ENCODE data around the gene ADAMTS17.

The ADAMTS17 gene

DNA sequence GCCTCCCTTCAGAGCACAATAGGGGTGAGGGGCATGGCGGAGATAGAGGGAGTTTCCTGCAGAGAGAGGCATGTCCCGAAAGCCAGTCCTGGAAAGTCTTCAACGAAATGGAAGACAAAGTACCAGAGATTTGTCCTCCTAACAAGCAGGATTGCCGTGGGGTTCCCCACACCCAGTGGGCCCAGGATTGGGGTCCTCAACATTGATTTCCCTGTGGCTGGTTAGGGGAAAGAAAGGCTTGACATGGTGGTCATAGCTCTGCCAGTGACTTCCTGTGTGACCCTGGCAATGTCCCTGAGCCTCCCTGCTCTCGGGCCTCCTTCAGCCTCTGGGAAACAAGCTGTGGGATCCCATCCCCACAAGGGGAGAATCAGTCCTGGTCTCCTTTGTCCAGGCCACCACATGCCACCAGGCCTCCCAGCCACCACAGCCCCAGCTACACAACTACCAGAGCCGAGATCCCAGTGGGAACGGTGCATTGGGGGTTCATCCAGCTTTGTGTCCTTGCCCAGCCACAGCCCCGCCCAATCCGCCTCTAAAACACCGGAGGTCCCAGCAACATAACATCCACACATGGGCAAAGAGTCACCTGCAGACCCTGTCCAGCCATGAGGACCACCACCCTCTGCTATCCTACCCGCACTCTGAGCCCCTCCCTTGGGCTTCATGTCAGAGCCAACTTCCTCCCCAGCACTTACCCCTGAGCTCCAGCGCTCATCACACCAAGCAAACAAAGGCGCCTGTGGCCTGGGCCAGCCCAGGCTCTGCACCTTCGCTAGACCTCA is 63.0 kb downstream of the ADAMTS17 start:
- no peak for DNase-seq (ENCODE audit: low read depth, low spot score)
- no peak overlapping the region for H3K27ac ChIP-seq

GRCh38 chr15:100277087-100277855 is 64.5 kb downstream of the ADAMTS17 start:
- DNase-seq (ENCODE audit: low read depth, low spot score), result no peak
- no peak overlapping the region for H3K27ac ChIP-seq

DNA sequence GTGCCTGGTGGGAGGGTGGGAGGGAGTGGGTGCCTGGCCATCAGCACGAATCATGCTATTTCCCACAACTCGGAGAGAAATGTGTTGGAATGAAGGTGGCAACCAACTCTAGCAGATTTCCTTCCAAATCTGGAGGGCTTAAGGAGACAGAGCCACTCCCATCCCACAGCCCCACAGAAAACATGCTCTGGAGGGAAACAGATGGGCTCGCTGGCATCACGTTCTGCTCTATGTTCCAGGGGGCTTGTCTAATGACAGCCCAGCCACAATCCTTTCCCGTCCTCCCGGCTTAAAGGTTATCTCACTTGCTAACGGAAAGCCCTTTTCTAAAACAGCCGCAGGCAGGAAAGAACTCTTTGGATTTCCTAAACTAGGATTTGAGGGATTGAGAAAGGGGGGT is 65.3 kb downstream of the ADAMTS17 start:
- no peak for DNase-seq (ENCODE audit: low read depth, low spot score)
- H3K27ac ChIP-seq, result no peak overlapping the region

- DNase-seq (ENCODE audit: low read depth, low spot score), result no peak
- H3K27ac ChIP-seq, result no peak overlapping the region
Observed at GRCh38 chr15:100275641-100276040, 66.1 kb downstream of the ADAMTS17 start.

DNA sequence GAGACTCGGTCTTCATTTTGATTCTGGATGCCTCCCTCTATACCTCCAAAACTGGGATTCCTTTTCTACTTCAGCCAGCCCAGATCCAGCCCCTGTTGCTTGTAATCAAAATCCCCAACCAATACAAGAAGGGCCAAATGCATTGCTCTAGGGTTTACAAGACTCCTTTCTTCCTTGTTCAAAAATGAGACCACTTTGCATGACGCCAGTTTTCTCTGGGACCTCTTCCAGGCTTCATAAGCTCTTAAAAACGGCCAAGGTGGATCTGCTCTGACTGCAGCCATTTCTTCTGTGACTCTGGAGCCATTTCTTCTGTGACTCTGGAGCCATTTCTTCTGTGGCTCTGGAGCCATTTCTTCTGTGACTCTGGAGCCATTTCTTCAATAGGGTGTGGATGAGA is 71.9 kb downstream of the ADAMTS17 start:
- DNase-seq (ENCODE audit: low read depth, low spot score), result no peak
- no peak overlapping the region for H3K27ac ChIP-seq

GRCh38 chr15:100266166-100266565 is 75.6 kb downstream of the ADAMTS17 start:
- no peak for DNase-seq (ENCODE audit: low read depth, low spot score)

GRCh38 chr15:100265641-100266035 is 76.1 kb downstream of the ADAMTS17 start:
- DNase-seq (ENCODE audit: low read depth, low spot score), result no peak
- no peak overlapping the region for H3K27ac ChIP-seq

More at GRCh38 chr15:100266166-100266565, 75.6 kb downstream of the ADAMTS17 start:
- no peak overlapping the region for H3K27ac ChIP-seq

- no peak overlapping the region for H3K27ac ChIP-seq
- no peak for DNase-seq (ENCODE audit: low read depth, low spot score)
Observed at GRCh38 chr15:100264994-100265640, 76.7 kb downstream of the ADAMTS17 start.

GRCh38 chr15:100263721-100264455 is 77.9 kb downstream of the ADAMTS17 start:
- no peak overlapping the region for H3K27ac ChIP-seq
- DNase-seq (ENCODE audit: low read depth, low spot score), result no peak

GRCh38 chr15:100263031-100263430 is 78.7 kb downstream of the ADAMTS17 start:
- no peak overlapping the region for H3K27ac ChIP-seq
- no peak for DNase-seq (ENCODE audit: low read depth, low spot score)

DNA sequence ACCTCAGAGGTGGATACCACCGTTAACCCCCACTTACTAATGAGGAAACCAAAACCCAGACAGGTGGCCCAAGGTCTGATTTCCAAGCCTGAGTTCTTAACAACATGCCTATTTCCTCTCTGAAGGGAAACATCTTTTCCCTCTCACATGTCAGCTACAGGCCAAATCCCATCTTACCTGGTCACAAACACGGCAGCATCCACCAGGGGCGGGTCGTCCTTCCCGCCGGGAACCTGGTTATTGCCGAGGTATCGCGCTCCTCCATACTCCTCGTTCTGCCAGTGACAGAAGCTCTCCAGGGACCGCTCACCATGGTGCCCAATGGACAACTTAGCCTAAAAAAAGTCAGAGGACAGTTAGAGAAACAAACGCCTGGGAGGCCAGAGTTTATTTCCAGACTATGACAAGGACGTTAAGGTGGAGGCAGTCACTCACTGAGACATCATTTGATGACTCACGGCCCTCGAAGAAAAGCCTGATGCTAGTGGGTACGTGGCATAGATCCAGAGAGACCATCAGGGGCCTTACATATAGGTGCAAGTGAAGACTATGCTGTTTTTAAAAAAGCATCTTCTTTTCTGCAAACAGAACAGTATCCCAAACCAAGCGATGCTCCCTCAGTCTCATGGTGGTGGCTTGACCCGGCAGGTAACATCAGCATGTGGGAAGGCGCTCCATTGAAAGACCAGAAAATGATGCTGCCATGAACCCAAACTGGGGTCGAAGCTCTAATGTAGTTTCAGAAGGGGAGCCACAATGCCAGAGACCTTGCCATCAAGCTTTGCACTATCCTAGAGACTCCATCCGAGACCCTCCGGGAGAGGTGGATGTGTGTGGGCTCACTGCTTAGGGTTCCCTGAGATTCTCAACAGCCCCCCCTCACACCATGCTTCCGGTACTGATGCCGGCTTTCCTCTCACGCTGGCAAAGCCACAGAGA is 80.2 kb downstream of the ADAMTS17 start:
- no peak for DNase-seq (ENCODE audit: low read depth, low spot score)
- H3K27ac ChIP-seq, result no peak overlapping the region

- no peak overlapping the region for H3K27ac ChIP-seq
- DNase-seq (ENCODE audit: low read depth, low spot score), result no peak
Observed at GRCh38 chr15:100259266-100259665, 82.5 kb downstream of the ADAMTS17 start.

- no peak overlapping the region for H3K27ac ChIP-seq
- no peak for DNase-seq (ENCODE audit: low read depth, low spot score)
Observed at GRCh38 chr15:100256970-100257650, 84.7 kb downstream of the ADAMTS17 start.

DNA sequence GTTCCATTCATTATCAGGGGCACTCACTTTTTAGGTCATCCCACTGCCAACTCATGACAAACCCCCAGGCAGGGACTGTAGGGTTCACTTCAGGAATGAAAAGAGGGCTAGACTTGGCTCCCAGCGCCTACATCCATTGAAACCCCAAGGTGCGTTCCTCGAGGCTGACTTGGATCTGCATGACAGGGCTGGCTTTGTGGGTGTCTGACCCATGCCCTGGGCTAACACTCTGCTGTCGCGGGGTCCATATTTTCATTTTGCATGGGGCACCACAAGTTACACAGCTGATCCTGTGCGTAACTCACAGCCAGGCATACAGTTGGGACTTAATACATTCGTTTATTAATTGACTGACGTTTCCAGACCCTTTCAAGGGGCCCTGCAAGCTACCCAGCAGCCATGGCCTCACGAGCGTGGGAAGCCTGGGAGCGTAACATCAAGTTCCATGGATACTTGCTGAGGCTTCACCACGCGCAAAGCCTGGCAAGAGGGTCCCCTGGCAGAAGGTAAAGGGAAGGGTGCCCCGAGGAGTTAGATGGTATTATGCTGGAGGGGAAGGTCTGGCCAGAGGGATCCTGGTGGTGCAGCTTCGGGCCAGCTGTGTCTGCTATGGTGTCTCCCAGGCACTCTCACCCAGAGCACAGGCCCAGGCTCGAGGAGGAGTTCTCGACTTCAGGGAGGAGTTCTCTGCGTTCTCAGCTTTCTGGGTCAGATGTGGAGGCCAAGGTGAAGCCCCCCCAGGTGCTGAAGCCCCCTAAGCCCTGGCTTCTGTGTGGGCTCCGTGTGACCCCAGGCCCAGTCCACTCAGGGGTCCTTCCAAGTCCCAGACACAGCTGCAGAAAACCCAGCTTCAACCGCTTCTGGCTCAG is 85.4 kb downstream of the ADAMTS17 start:
- H3K27ac ChIP-seq, result no peak overlapping the region
- DNase-seq (ENCODE audit: low read depth, low spot score), result no peak

DNA sequence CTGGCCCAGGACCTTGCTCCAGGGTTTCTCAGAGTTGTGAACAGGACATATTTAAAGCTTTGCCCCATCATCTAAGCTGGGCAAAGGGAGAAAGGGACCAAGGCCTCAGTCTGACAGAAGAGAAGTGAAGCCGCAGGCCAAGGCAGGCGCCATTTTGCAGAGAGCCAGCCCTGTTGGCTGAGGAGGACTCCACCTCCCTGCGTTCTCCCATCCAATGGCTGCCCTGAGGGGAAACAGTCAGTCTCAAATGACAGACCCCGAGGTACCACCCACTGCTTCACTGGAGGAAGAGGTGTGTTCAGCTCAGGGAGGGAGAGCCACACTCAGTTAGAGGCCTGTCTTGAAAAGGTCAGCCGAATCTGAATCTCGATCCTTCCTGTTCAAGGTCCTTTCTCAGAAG is 86.1 kb downstream of the ADAMTS17 start:
- DNase-seq (ENCODE audit: low read depth, low spot score), result no peak
- no peak overlapping the region for H3K27ac ChIP-seq

DNA sequence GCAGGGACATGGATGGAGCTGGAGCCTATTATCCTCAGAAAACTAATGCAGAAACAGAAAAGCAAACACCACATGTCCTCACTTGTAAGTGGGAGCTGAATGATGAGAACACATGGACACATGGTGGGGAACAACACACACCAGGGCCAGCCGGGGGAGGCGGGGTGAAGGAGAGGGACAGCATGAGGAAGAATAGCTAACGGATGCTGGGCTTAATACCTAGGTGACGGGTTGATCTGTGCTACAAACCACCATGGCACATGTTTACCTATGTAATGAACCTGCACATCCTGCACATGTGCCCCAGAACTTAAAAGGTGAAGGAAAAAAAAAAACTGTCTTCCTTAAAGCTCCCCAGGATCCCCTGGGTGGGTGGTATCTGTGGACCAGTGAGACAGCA is 87.1 kb downstream of the ADAMTS17 start:
- no peak overlapping the region for H3K27ac ChIP-seq
- no peak for DNase-seq (ENCODE audit: low read depth, low spot score)

GRCh38 chr15:100254285-100254684 is 87.5 kb downstream of the ADAMTS17 start:
- no peak for DNase-seq (ENCODE audit: low read depth, low spot score)
- H3K27ac ChIP-seq, result no peak overlapping the region

DNA sequence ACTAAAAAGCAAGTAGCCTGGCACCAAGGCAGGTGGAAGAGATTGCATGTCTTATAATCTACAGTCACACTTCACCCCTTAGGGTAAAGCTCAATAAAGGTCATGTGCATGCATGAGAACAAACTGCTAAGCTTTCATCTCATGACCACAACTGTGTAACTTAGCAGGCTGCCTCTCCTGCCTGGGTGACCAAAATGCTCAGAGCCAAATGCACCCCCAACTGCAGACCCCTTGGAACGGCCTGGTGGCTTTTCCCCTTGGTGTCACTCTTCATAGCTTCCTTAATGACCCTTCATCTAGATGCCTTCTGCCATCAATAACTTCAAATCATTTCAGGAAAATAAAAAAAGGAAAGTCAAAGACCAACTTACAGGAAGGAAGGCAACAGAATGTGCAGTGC is 88.1 kb downstream of the ADAMTS17 start:
- H3K27ac ChIP-seq, result no peak overlapping the region
- DNase-seq (ENCODE audit: low read depth, low spot score), result no peak

Data from epithelial cell of prostate (primary cell).